K562 (cell line): ENCODE data around the gene VPS13D. TPM values are rescaled to one million over a fixed set of nuclear protein-coding genes. Genes with fewer than 3 reads are reported as not detected.

Source experiments
- ATAC-seq: fragments of 200-7000 bp; cut with Tn5 transposase; 3 replicates; pipeline ENCODE4 v1.9.1; 2020; ENCODE audit warnings: moderate library complexity
- BruUV-seq: library from RNA; stranded (reverse); fragments of 400-500 nt; replicated peaks from 2 replicates; lab custom pipeline; 2021; lab: Mats Ljungman, UMichigan
- CTCF ChIA-PET: fragments of 300-600 bp; formaldehyde crosslinking; extraction: SDS; loops from one replicate; lab custom pipeline; 2021; ENCODE audit warnings: low intra/inter-chr PET ratio; lab: Yijun Ruan, JAX
- POLR2A ChIA-PET: fragments of 300-600, 350-650 bp; sonication (Branson Sonifier 250); formaldehyde crosslinking; extraction: SDS; loops from one replicate; lab custom pipeline; 2021; ENCODE audit warnings: antibody characterized with exemption, inconsistent platforms; lab: Yijun Ruan, JAX
- DNase-seq, 4 experiments: peaks; one replicate each; pipeline versions ENCODE4 v3.0.0 to v3.0.0-alpha.2; 2011 to 2018; ENCODE audit warnings: low spot score in 3 of 4, mixed read lengths in 3 of 4; ENCODE audit errors: extremely low read depth in 1 of 4
- FAIRE-seq: peaks from 2 replicates; lab custom pipeline; 2011; peaks lifted over from hg19 to GRCh38; lab: Jason Lieb, UNC
- H2AFZ ChIP-seq: 2 replicates; pipeline ENCODE4 v1.6.0; 2011; ENCODE audit warnings: low read depth, low read length, control low read depth, inconsistent platforms
- H3K27ac ChIP-seq: fragments of 200-600 bp; 3 replicates; pipeline ENCODE4 v1.8.0; 2011; ENCODE audit warnings: low read depth, mild to moderate bottlenecking, control low read depth, inconsistent platforms, low read length, moderate library complexity, mixed read lengths; ENCODE audit errors: extremely low read depth
- H3K27me3 ChIP-seq, 2 experiments: fragments of 300-600 bp in 1 of 2; 2 replicates in 1 of 2; 3 replicates in 1 of 2; pipeline versions ENCODE4 v1.6.0 to v1.8.0; 2011; ENCODE audit warnings: inconsistent platforms in 2 of 2, low read length in 2 of 2, mild to moderate bottlenecking in 1 of 2, mixed read lengths in 1 of 2, moderate library complexity in 1 of 2; ENCODE audit not compliant: control insufficient read depth in 2 of 2, insufficient read depth in 2 of 2
- H3K36me3 ChIP-seq: fragments of 300-600 bp; 3 replicates; pipeline ENCODE4 v1.8.0; 2011; ENCODE audit warnings: mild to moderate bottlenecking, low read length, inconsistent platforms; ENCODE audit not compliant: control insufficient read depth, insufficient read depth
- H3K4me1 ChIP-seq, 2 experiments: fragments of 200-600 bp in 1 of 2; replicated peaks in 1 of 2; 2 replicates in 1 of 2; 3 replicates in 1 of 2; pipeline versions ENCODE4 v1.5.1 to v1.8.0; 2011; ENCODE audit warnings: inconsistent platforms in 2 of 2, low read length in 2 of 2, mild to moderate bottlenecking in 1 of 2, mixed read lengths in 1 of 2, moderate library complexity in 1 of 2; ENCODE audit not compliant: control insufficient read depth in 2 of 2, insufficient read depth in 2 of 2
- H3K4me2 ChIP-seq: 2 replicates; pipeline ENCODE4 v1.6.1; 2011; ENCODE audit warnings: low read length, control low read depth, inconsistent platforms, mixed read lengths; ENCODE audit not compliant: insufficient read depth
- H3K4me3 ChIP-seq: fragments of 200-600 bp; sonication (generic), shearing (Covaris generic); 2 replicates; pipeline ENCODE4 v1.5.1; 2016; ENCODE audit warnings: control low read depth, inconsistent platforms
- H3K79me2 ChIP-seq: fragments of 200-600 bp; 3 replicates; pipeline ENCODE4 v1.8.0; 2011; ENCODE audit warnings: low read length, inconsistent platforms; ENCODE audit not compliant: control insufficient read depth, insufficient read depth
- H3K9ac ChIP-seq, 2 experiments: 2 replicates each; pipeline versions ENCODE4 v1.6.0 to v1.6.1; 2011; ENCODE audit warnings: low read depth in 2 of 2, low read length in 2 of 2, control low read depth in 1 of 2, inconsistent platforms in 1 of 2, mild to moderate bottlenecking in 1 of 2, mixed read lengths in 1 of 2; ENCODE audit not compliant: insufficient read depth in 1 of 2
- H3K9me1 ChIP-seq: one replicate; pipeline ENCODE4 v1.6.0; 2011; ENCODE audit warnings: inconsistent platforms, mild to moderate bottlenecking, low read length, moderate library complexity; ENCODE audit not compliant: control insufficient read depth, insufficient read depth
- H3K9me3 ChIP-seq: replicated peaks from 2 replicates; pipeline ENCODE4 v1.5.1; 2011; ENCODE audit warnings: low read depth, low read length, inconsistent platforms; ENCODE audit not compliant: control insufficient read depth, insufficient read depth
- H4K20me1 ChIP-seq: replicated peaks from 2 replicates; pipeline ENCODE4 v1.6.1; 2011; ENCODE audit warnings: low read length, inconsistent platforms, mixed read lengths; ENCODE audit not compliant: control insufficient read depth, insufficient read depth
- CTCFL ChIP-seq: IDR thresholded peaks from 2 replicates; pipeline ENCODE4 v1.6.1; 2011; ENCODE audit warnings: borderline replicate concordance, low read depth, mild to moderate bottlenecking, moderate library complexity, low read length; ENCODE audit not compliant: insufficient read depth, poor library complexity, severe bottlenecking
- NR2F6 ChIP-seq: fragments of 450-650 bp; formaldehyde crosslinking; IDR thresholded peaks from 2 replicates; pipeline ENCODE4 v1.4.0; 2020; ENCODE audit warnings: mild to moderate bottlenecking
- RCOR1 ChIP-seq, 2 experiments: IDR thresholded peaks; 2 replicates each; pipeline ENCODE4 v1.6.1; 2012; ENCODE audit warnings: low read depth in 2 of 2, low read length in 2 of 2, borderline replicate concordance in 1 of 2, improper control_type of control experiment in 1 of 2
- ZFX ChIP-seq: sonication (generic); formaldehyde crosslinking; IDR thresholded peaks from 2 replicates; pipeline ENCODE4 v1.8.0; 2022; ENCODE audit warnings: mild to moderate bottlenecking, missing genetic modification reagents, moderate library complexity
- ZNF121 ChIP-seq: sonication (generic); formaldehyde crosslinking; conservative IDR thresholded peaks from 2 replicates; pipeline ENCODE4 v1.8.0; 2022; ENCODE audit warnings: missing genetic modification reagents
- ZNF77 ChIP-seq: fragments of 250-450 bp; sonication (Bioruptor Pico); IDR thresholded peaks from 2 replicates; pipeline ENCODE4 v1.5.0; 2020
- whole genome bisulfite sequencing: fragments of 100-300 bp; shearing (Covaris generic); methylation state at CpG from one replicate; pipeline ENCODE4 v1.1.6; 2016; ENCODE audit warnings: low coverage, mixed read lengths; ENCODE audit not compliant: insufficient coverage; ENCODE audit errors: missing lambda C conversion rate; 5-methylcytosine and 5-hydroxymethylcytosine counted together
- in situ Hi-C: fragments of 300-500 bp; cut with MboI; formaldehyde crosslinking; loops from 4 replicates; pipeline ENCODE4 v1.15.0; 2018; ENCODE audit warnings: inconsistent platforms, mixed read lengths
- intact Hi-C: fragments of 100-400 bp; cut with micrococcal nuclease; formaldehyde crosslinking; loops from 2 replicates; pipeline ENCODE4 v1.14.2; 2022
- polyA plus RNA-seq, 8 experiments: library from polyadenylated mRNA; depleted of rRNA in 4 of 8; stranded (reverse) in 5 of 8; unstranded in 3 of 8; fragments of >200 nt; fragmentation: Nextera tagmentation in 2 of 8; fragmentation: Illumina TruSeq in 1 of 8; extraction: Ambion mirVana in 2 of 8; extraction: Trizol in 1 of 8; gene quantifications; 2 replicates each; pipeline versions ENCODE4 v1.2.1 to v1.2.3, GENCODE V29; 2011 to 2014; ENCODE audit warnings: inconsistent platforms in 1 of 8, missing spikeins in 1 of 8
- total RNA-seq, 7 experiments: library from RNA; depleted of rRNA in 6 of 7; stranded (reverse); fragments of >200 nt in 6 of 7; fragmentation: Illumina TruSeq in 2 of 7; extraction: Trizol in 2 of 7; gene quantifications; 2 replicates each; pipeline versions ENCODE4 v1.2.1 to v1.2.3, GENCODE V29; 2011 to 2021; ENCODE audit warnings: low replicate concordance in 1 of 7
- TF ChIP-seq, protein P1 (sequence below): sonication (generic); formaldehyde crosslinking; IDR thresholded peaks from 2 replicates; pipeline ENCODE4 v1.4.0; 2020; ENCODE audit warnings: mild to moderate bottlenecking, missing genetic modification reagents

VPS13D gene
- total and polyA plus RNA-seq, 9 of the 15 experiments (the other 6 are each of a cell fraction or from before 2014, with no cell fraction given), result 6.1 to 51.5 (median 38.5) TPM

GRCh38 chr1:12343823-12344487, 114.1 kb downstream of the VPS13D start:
- FAIRE-seq, result no peak
- Histone ChIP-seq H2AFZ (no peak overlapping the region), H4K20me1 (no peaks in the 10 kb centered on the region)
- no peak for DNase-seq
- TF ChIP-seq NR2F6 (CRISPR knock-in tag) (no peak), ZFX (CRISPR knock-in tag) (no peak), RCOR1 (IDR thresholded peaks at IDR 0.05; ENCODE audit: borderline replicate concordance in 1 of 2, low read depth in 2 of 2, low read length in 2 of 2) (no peak), CTCFL (no peak), ZNF121 (CRISPR knock-in tag) (no peak), ZNF77 (CRISPR knock-in tag) (no peak)
- TF ChIP-seq, protein P1, sequence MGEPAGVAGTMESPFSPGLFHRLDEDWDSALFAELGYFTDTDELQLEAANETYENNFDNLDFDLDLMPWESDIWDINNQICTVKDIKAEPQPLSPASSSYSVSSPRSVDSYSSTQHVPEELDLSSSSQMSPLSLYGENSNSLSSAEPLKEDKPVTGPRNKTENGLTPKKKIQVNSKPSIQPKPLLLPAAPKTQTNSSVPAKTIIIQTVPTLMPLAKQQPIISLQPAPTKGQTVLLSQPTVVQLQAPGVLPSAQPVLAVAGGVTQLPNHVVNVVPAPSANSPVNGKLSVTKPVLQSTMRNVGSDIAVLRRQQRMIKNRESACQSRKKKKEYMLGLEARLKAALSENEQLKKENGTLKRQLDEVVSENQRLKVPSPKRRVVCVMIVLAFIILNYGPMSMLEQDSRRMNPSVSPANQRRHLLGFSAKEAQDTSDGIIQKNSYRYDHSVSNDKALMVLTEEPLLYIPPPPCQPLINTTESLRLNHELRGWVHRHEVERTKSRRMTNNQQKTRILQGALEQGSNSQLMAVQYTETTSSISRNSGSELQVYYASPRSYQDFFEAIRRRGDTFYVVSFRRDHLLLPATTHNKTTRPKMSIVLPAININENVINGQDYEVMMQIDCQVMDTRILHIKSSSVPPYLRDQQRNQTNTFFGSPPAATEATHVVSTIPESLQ (CRISPR knock-in tag), result no peak
- TF ChIP-seq, all 486 proteins: peak for 0
- H3K4me3 ChIP-seq, result no peak overlapping the region
- no TSS peak for BruUV-seq
- H3K9ac ChIP-seq, result no peak overlapping the region
- in situ Hi-C loops (no loop called here), intact Hi-C loops (no loop called here)
- H3K9me1 ChIP-seq, result no peaks in the 10 kb centered on the region
- no peak overlapping the region for H3K27ac ChIP-seq
- POLR2A ChIA-PET, result interaction anchor here (0.6 to 1.1 kb wide), 3 partner anchors 10 to 147 kb away, joined by 3 to 5 read pairs (median 3); no protein-coding TSS in a partner anchor
- H3K9me3 ChIP-seq, result no peaks in the 10 kb centered on the region
- CTCF ChIA-PET, result no interaction called here
- H3K36me3 ChIP-seq, result peaks cover 67% of the 10 kb centered on the region
- WGBS, result 39% methylated on average over 2 of the region's 2 CpGs
- H3K79me2 ChIP-seq, result no peaks in the 10 kb centered on the region
- no peaks in the 10 kb centered on the region for H3K27me3 ChIP-seq
- no peak overlapping the region for H3K4me2 ChIP-seq
- H3K4me1 ChIP-seq, result peaks cover 0 to 8% of the 10 kb centered on the region in 2 experiments; a peak in 4 of 5 replicates
- ATAC-seq, result no peak
